Endothelial cell of umbilical vein (primary cell): Measurements from ENCODE around the gene ZNF334. TPM values are rescaled to one million over a fixed set of nuclear protein-coding genes. Genes with fewer than 3 reads are reported as not detected.

Experiments
- BruUV-seq: library from RNA; stranded (reverse); fragments of 400-500 nt; replicated peaks from 2 replicates; lab custom pipeline; 2021; lab: Mats Ljungman, UMichigan
- CTCF ChIA-PET: fragments of 300-600, 350-600 bp; sonication (Branson Sonifier 250); formaldehyde crosslinking; loops from one replicate; lab custom pipeline; 2021; ENCODE audit warnings: antibody characterized with exemption, inconsistent platforms; lab: Charles Lee
- POLR2A ChIA-PET: fragments of 300-600, 350-600 bp; sonication (Branson Sonifier 250); formaldehyde crosslinking; loops from one replicate; lab custom pipeline; 2021; ENCODE audit warnings: antibody characterized with exemption, inconsistent platforms; lab: Charles Lee
- DNase-seq: peaks from one replicate; pipeline ENCODE4 v3.0.0-alpha.2; 2011; ENCODE audit warnings: low read depth, low spot score
- FAIRE-seq: peaks from 2 replicates; lab custom pipeline; 2011; peaks lifted over from hg19 to GRCh38; lab: Jason Lieb, UNC
- H2AFZ ChIP-seq: 2 replicates; pipeline ENCODE4 v1.6.0; 2012; ENCODE audit warnings: low read depth, low read length, control low read depth, inconsistent platforms
- H3K27ac ChIP-seq: 2 replicates; pipeline ENCODE4 v1.5.1; 2011; ENCODE audit warnings: low read depth, mild to moderate bottlenecking, control low read depth, low read length, moderate library complexity; ENCODE audit not compliant: insufficient read depth
- H3K27me3 ChIP-seq, 2 experiments: 2 replicates each; pipeline versions ENCODE4 v1.6.0 to v1.6.1; 2011; ENCODE audit warnings: low read length in 2 of 2, mixed read lengths in 1 of 2; ENCODE audit not compliant: control insufficient read depth in 2 of 2, insufficient read depth in 2 of 2
- H3K36me3 ChIP-seq, 2 experiments: 2 replicates in 1 of 2; 3 replicates in 1 of 2; pipeline ENCODE4 v1.5.1; 2011; ENCODE audit warnings: low read length in 2 of 2, mild to moderate bottlenecking in 1 of 2, moderate library complexity in 1 of 2; ENCODE audit not compliant: control insufficient read depth in 2 of 2, insufficient read depth in 2 of 2; ENCODE audit errors: extremely low read depth in 1 of 2
- H3K4me1 ChIP-seq: 3 replicates; pipeline ENCODE4 v1.5.1; 2011; ENCODE audit warnings: mild to moderate bottlenecking, low read length; ENCODE audit not compliant: control insufficient read depth, insufficient read depth; ENCODE audit errors: extremely low read depth
- H3K4me2 ChIP-seq: 2 replicates; pipeline ENCODE4 v1.6.1; 2011; ENCODE audit warnings: low read length, control low read depth, mixed read lengths; ENCODE audit not compliant: insufficient read depth
- H3K4me3 ChIP-seq, 3 experiments: fragments of 200-600 bp in 1 of 3; sonication (generic), shearing (Covaris generic) in 1 of 3; replicated peaks in 1 of 3; 2 replicates each; pipeline ENCODE4 v1.5.1; 2011 to 2016; ENCODE audit warnings: control low read depth in 3 of 3, low read length in 3 of 3, mild to moderate bottlenecking in 2 of 3, inconsistent platforms in 1 of 3, low read depth in 1 of 3, moderate library complexity in 1 of 3; ENCODE audit not compliant: insufficient read depth in 1 of 3
- H3K79me2 ChIP-seq: 2 replicates; pipeline ENCODE4 v1.6.0; 2012; ENCODE audit warnings: low read length, inconsistent platforms; ENCODE audit not compliant: control insufficient read depth, insufficient read depth
- H3K9ac ChIP-seq: replicated peaks from 2 replicates; pipeline ENCODE3; 2011; ENCODE audit warnings: low read length, control low read depth; ENCODE audit not compliant: insufficient read depth; ENCODE audit errors: extremely low read depth
- H3K9me1 ChIP-seq: replicated peaks from 3 replicates; pipeline ENCODE4 v1.6.0; 2011; ENCODE audit warnings: mild to moderate bottlenecking, low read length; ENCODE audit not compliant: control insufficient read depth, insufficient read depth; ENCODE audit errors: extremely low read depth
- H3K9me3 ChIP-seq: replicated peaks from 2 replicates; pipeline ENCODE4 v1.5.1; 2012; ENCODE audit warnings: low read length, inconsistent platforms; ENCODE audit not compliant: control insufficient read depth, insufficient read depth
- H4K20me1 ChIP-seq: replicated peaks from 2 replicates; pipeline ENCODE3; 2011; ENCODE audit warnings: mild to moderate bottlenecking, low read length; ENCODE audit not compliant: control insufficient read depth, insufficient read depth; ENCODE audit errors: extremely low read depth
- CTCF ChIP-seq, 2 donors: IDR thresholded peaks; 1 replicate in 1 of 2; 2 replicates in 1 of 2; pipeline ENCODE4 v1.5.1; 2011; ENCODE audit warnings: low read length in 2 of 2, mild to moderate bottlenecking in 2 of 2, moderate library complexity in 2 of 2, control low read depth in 1 of 2, inconsistent platforms in 1 of 2, low read depth in 1 of 2; ENCODE audit not compliant: insufficient read depth in 1 of 2; ENCODE audit errors: extremely low read depth in 1 of 2
- EZH2 ChIP-seq: IDR thresholded peaks from 2 replicates; pipeline ENCODE4 v1.6.1; 2012; ENCODE audit warnings: borderline replicate concordance, low read depth, mild to moderate bottlenecking, moderate library complexity, low read length, inconsistent platforms; ENCODE audit not compliant: severe bottlenecking
- FOS ChIP-seq: IDR thresholded peaks from 2 replicates; pipeline ENCODE4 v1.6.1; 2011; ENCODE audit warnings: mild to moderate bottlenecking, low read length, moderate library complexity, borderline replicate concordance; ENCODE audit not compliant: insufficient read depth
- GATA2 ChIP-seq: IDR thresholded peaks from 2 replicates; pipeline ENCODE4 v1.7.0; 2011; ENCODE audit warnings: low read depth, mild to moderate bottlenecking, moderate library complexity, mixed read lengths, low read length; ENCODE audit not compliant: insufficient read length, insufficient read depth
- JUN ChIP-seq: IDR thresholded peaks from 2 replicates; pipeline ENCODE4 v1.6.1; 2011; ENCODE audit warnings: borderline replicate concordance, low read depth; ENCODE audit not compliant: insufficient read length, insufficient read depth
- MAX ChIP-seq: IDR thresholded peaks from 2 replicates; pipeline ENCODE4 v1.6.1; 2011; ENCODE audit not compliant: insufficient read depth, insufficient read length
- MYC ChIP-seq: IDR thresholded peaks from one replicate; pipeline ENCODE4 v1.6.1; 2011; ENCODE audit warnings: mild to moderate bottlenecking, low read depth, low read length
- POLR2A ChIP-seq: IDR thresholded peaks from 2 replicates; pipeline ENCODE4 v1.6.1; 2012; ENCODE audit warnings: low read depth, mild to moderate bottlenecking, control low read depth, low read length
- dilution Hi-C: fragments of 300-500 bp; cut with MboI; formaldehyde crosslinking; loops from one replicate; pipeline ENCODE4 v1.15.0; 2019; ENCODE audit warnings: low sequenced_read_pairs; ENCODE audit not compliant: extremely low pct_ligation_motif_present
- intact Hi-C: fragments of 100-400 bp; cut with micrococcal nuclease; formaldehyde crosslinking; loops from one replicate; pipeline ENCODE4 v1.10.0; 2022
- polyA plus RNA-seq, 4 experiments: library from polyadenylated mRNA; depleted of rRNA in 3 of 4; stranded (reverse) in 3 of 4; unstranded in 1 of 4; fragments of >200 nt; gene quantifications; 2 replicates each; pipeline versions ENCODE4 v1.2.1 to v1.2.3, GENCODE V29; 2011 to 2012; ENCODE audit warnings: missing spikeins in 1 of 4
- total RNA-seq: library from RNA; stranded (reverse); gene quantifications from 2 replicates; pipeline ENCODE4 v1.2.3, GENCODE V29; 2021

The ZNF334 gene
- total and polyA plus RNA-seq, 2 donors (not counting 3 experiments of a cell fraction or from before 2014, with no cell fraction given) = 0.08 to 1.6 TPM

- H3K27me3 ChIP-seq = peaks cover 3% of the 10 kb centered on the region in 2 experiments
- POLR2A ChIA-PET = no interaction called here
- H3K36me3 ChIP-seq = no peaks in the 10 kb centered on the region
- no peak overlapping the region for H2AFZ ChIP-seq
- no peak overlapping the region for H3K27ac ChIP-seq
- H3K4me1 ChIP-seq = no peaks in the 10 kb centered on the region
- H3K9me3 ChIP-seq = no peaks in the 10 kb centered on the region
- H3K9me1 ChIP-seq = no peaks in the 10 kb centered on the region
- no peak for FAIRE-seq
- intact Hi-C loops = no loop called here
- no peak overlapping the region for H3K4me2 ChIP-seq
- TF ChIP-seq MYC = no peak
- no peak for TF ChIP-seq CTCF (IDR thresholded peaks at IDR 0.05; ENCODE audit: extremely low read depth in 1 of 2, insufficient read depth in 1 of 2, low read depth in 1 of 2, low read length in 2 of 2)
- no peak for TF ChIP-seq POLR2A
- TF ChIP-seq EZH2 = no peak
- TF ChIP-seq MAX = no peak
- TF ChIP-seq GATA2 = no peak
- TF ChIP-seq JUN = no peak
- no peak for TF ChIP-seq FOS
- no peak for DNase-seq
- dilution Hi-C loops = no loop called here
- H3K9ac ChIP-seq = no peak overlapping the region
- CTCF ChIA-PET = no interaction called here
- no peaks in the 10 kb centered on the region for H3K79me2 ChIP-seq
- no TSS peak for BruUV-seq
- H3K4me3 ChIP-seq = no peak overlapping the region
- H4K20me1 ChIP-seq = no peaks in the 10 kb centered on the region
These were observed 5.5 kb downstream of the ZNF334 start for GRCh38 chr20:46507760-46508407.
